HFF-Myc (cell line): ENCODE measurements around the gene PCNT.

Experiments used
- DNase-seq: peaks from one replicate; pipeline ENCODE4 v3.0.0-alpha.2; 2011; ENCODE audit warnings: low read depth; ENCODE audit errors: extremely low read depth
- H3K4me3 ChIP-seq: replicated peaks from 2 replicates; pipeline ENCODE4 v1.5.1; 2011; ENCODE audit warnings: low read depth, mild to moderate bottlenecking, control low read depth, low read length
- CTCF ChIP-seq: IDR thresholded peaks from 2 replicates; pipeline ENCODE4 v1.5.1; 2012; ENCODE audit warnings: mild to moderate bottlenecking, low read depth, low read length, control low read depth; ENCODE audit errors: missing control alignments

PCNT gene

GRCh38 chr21:46286648-46287002, 37.3 kb upstream of the PCNT start:
- TF ChIP-seq CTCF, result no peak
- peak overlapping the region; percentile 67 for H3K4me3 ChIP-seq
- no peak for DNase-seq

DNA sequence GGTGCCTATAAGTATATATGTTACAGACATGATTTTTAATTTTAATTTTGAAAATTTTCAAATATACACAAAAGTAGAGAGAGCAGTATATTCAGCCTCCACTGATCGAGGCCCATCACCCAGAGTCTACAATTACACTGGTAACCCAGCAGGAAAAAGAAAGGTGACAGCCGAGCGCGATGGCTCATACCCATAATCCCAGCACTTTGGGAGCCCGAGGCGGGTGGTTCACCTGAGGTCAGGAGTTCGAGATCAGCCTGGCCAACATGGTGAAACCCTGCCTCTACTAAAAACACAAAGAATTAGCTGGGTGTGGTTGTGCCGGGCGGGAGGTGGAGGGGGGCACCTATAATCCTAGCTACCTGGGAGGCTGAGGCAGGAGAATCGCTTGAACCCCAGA, 36.4 kb upstream of the PCNT start:
- no peak for DNase-seq
- no peak for TF ChIP-seq CTCF
- peak overlapping the region; percentile 67 for H3K4me3 ChIP-seq

DNA sequence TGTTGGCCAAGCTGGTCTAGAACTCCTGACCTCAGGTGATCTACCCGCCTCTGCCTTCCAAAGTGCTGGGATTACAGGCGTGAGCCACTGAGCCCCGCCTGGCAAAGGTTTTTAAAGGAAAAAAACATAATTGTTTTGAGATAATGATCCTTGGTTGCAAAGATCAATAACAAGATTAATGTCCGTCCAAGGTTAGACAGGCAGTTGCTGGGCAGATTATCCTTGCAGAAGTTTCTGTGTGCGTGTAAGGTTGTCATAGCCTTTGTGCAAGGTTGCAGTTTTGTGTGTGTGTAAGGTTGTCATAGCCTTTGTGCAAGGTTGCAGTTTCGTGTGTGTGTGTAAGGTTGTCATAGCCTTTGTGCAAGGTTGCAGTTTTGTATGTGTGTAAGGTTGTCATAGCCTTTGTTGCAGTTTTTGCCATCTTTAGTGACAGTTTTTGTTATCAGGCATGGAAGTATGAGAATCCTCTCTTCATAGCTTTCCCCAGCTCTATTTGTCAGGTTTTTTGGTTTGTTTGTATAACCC, 34.2 kb upstream of the PCNT start:
- no peak for TF ChIP-seq CTCF
- no peak for DNase-seq
- no peak overlapping the region for H3K4me3 ChIP-seq

DNA sequence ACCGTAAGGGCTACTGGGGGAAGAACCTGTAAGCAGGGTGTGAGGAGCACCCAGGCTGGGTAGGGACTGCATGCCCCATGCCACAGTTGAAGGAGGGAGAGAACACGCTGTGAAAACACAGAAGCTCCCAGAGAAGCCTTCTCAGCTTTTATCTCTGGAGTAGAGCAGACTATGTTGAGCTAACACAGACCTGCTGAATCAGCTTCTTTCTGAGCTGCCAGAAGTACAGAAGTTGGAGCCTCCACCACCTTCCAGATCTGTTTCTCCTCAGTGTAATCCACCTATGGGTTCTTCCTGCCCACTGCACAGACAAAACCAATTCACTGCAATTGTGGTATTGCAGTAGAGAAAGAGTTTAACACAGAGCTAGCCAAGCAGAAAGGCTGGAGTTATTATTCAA, 32.4 kb upstream of the PCNT start:
- DNase-seq, result no peak
- H3K4me3 ChIP-seq, result no peak overlapping the region
- no peak for TF ChIP-seq CTCF

DNA sequence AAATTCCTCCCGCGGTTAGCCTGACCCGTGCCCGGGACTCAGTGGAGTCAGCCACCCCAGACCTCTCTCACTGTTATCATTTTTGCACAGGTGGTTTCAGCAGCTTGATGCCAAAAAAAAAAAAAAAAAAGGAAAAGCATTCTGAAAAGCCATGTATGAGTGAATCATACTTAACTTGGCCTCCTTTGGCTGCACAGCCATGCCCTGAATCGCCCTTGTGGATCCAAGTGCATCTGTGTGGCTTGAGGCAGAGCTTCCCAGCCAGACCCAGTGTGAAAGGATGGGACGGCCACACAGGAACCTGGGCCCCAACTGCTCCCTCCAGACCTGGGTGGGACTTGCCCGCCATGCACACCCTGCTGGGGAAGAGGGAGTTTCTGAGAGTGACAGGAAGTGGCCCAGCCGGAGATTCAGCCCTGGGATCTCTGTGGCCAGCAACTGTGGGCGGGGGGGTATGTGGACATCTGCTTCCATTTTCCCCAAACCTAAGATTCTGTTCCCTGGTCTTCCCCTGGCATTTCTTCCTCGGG, 29.2 kb upstream of the PCNT start:
- peak; percentile 48 for DNase-seq

DNA sequence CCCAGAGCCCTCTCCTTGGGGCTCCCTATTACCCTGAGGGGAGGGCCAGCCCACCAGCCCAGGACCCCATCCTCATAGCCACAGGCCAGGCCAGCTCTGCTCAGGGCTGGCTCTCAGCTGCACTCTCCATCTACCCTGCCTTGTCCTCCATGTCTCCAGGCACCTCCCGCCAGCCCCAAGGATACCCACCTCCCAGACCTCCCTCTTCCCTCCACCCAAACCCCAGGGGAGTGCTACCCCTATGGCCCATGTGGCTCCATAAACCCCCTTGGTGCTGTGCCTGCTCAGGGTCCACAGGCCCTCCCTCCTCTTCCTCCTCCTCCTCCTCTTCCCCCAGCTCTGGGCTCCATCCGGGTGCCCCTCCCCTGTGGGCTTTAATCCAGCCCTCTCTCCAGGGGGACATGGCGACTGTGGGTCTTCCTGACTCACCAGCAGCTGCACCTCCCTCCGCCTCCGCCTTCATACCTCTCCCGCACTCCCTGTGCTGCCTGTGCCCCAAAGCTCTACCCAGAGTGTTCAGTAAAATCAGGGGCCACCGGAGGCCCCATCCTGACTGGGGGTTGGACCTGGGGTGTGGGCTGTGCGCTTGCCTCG, 28.7 kb upstream of the PCNT start:
- TF ChIP-seq CTCF, result no peak
- DNase-seq, result peak; percentile 73
- H3K4me3 ChIP-seq, result no peak overlapping the region

More for the DNA sequence above, 29.2 kb upstream of the PCNT start:
- TF ChIP-seq CTCF, result no peak
- H3K4me3 ChIP-seq, result no peak overlapping the region
